Mesendoderm (in vitro differentiated cells): ENCODE results near the gene TTC12.

Experiments used
- DNase-seq: peaks from one replicate; pipeline ENCODE4 v3.0.0; 2013
- H2AK5ac ChIP-seq: 2 replicates; pipeline ENCODE4 v1.6.1; 2013; ENCODE audit warnings: low read length, inconsistent platforms
- H2BK120ac ChIP-seq: 2 replicates; pipeline ENCODE4 v1.6.1; 2013; ENCODE audit warnings: low read depth, mild to moderate bottlenecking, low read length, moderate library complexity, mixed read lengths
- H2BK15ac ChIP-seq: replicated peaks from 2 replicates; pipeline ENCODE4 v1.6.1; 2013; ENCODE audit warnings: low read depth, mild to moderate bottlenecking, moderate library complexity
- H2BK5ac ChIP-seq: 2 replicates; pipeline ENCODE4 v1.6.1; 2013; ENCODE audit warnings: low read length, inconsistent platforms
- H3K18ac ChIP-seq: 2 replicates; pipeline ENCODE4 v1.6.1; 2013; ENCODE audit warnings: mild to moderate bottlenecking, low read length, mixed read lengths
- H3K23ac ChIP-seq: one replicate; pipeline ENCODE4 v1.6.1; 2013; ENCODE audit warnings: low read length
- H3K27ac ChIP-seq: 2 replicates; pipeline ENCODE4 v1.5.1; 2013; ENCODE audit warnings: low read depth, mild to moderate bottlenecking, inconsistent platforms, low read length, moderate library complexity
- H3K27me3 ChIP-seq: 2 replicates; pipeline ENCODE4 v1.6.1; 2013; ENCODE audit warnings: low read length, control low read depth, mild to moderate bottlenecking, inconsistent platforms; ENCODE audit not compliant: insufficient read depth, poor library complexity
- H3K36me3 ChIP-seq: 2 replicates; pipeline ENCODE4 v1.6.1; 2013; ENCODE audit warnings: low read length, inconsistent platforms; ENCODE audit not compliant: control insufficient read depth, insufficient read depth
- H3K4ac ChIP-seq: one replicate; pipeline ENCODE4 v1.6.1; 2013; ENCODE audit warnings: low read depth, mild to moderate bottlenecking, low read length, moderate library complexity
- H3K4me1 ChIP-seq: 2 replicates; pipeline ENCODE4 v1.6.1; 2013; ENCODE audit warnings: low read depth, low read length, inconsistent platforms; ENCODE audit not compliant: control insufficient read depth
- H3K4me2 ChIP-seq: 2 replicates; pipeline ENCODE4 v1.6.1; 2013; ENCODE audit warnings: low read length
- H3K4me3 ChIP-seq: 2 replicates; pipeline ENCODE4 v1.5.1; 2013; ENCODE audit warnings: mild to moderate bottlenecking, low read length
- H3K56ac ChIP-seq: one replicate; pipeline ENCODE4 v1.6.1; 2013; ENCODE audit warnings: low read length
- H3K79me1 ChIP-seq: 2 replicates; pipeline ENCODE4 v1.6.1; 2013; ENCODE audit warnings: low read length, inconsistent platforms
- H3K79me2 ChIP-seq: 2 replicates; pipeline ENCODE4 v1.6.1; 2013; ENCODE audit warnings: mild to moderate bottlenecking, low read length; ENCODE audit not compliant: control insufficient read depth, insufficient read depth
- H3K9ac ChIP-seq: 2 replicates; pipeline ENCODE4 v1.6.1; 2013; ENCODE audit warnings: low read length, inconsistent platforms
- H4K5ac ChIP-seq: one replicate; pipeline ENCODE4 v1.6.1; 2013; ENCODE audit warnings: low read length
- H4K8ac ChIP-seq: one replicate; pipeline ENCODE4 v1.6.1; 2013; ENCODE audit warnings: low read depth, mild to moderate bottlenecking, control low read depth, low read length, moderate library complexity
- WGBS: extraction: QIAGEN DNeasy Blood & Tissue Kit; methylation state at CpG from one replicate; pipeline ENCODE4 v1.1.7; 2013; ENCODE audit warnings: low lambda C conversion rate, missing lambda C conversion rate; ENCODE audit not compliant: insufficient coverage; ENCODE audit errors: extremely low coverage; 5-methylcytosine and 5-hydroxymethylcytosine counted together

TTC12 gene

GRCh38 chr11:113408206-113408605 is 93.8 kb downstream of the TTC12 start:
- H3K79me1 ChIP-seq: no peaks in the 10 kb centered on the region
- H2BK5ac ChIP-seq: no peak overlapping the region
- H3K4me2 ChIP-seq: no peak overlapping the region
- WGBS: no CpG with 5 or more reads among the region's 9 CpGs
- H3K18ac ChIP-seq: no peak overlapping the region
- H3K27ac ChIP-seq: no peak overlapping the region
- no peak overlapping the region for H2BK15ac ChIP-seq
- H2BK120ac ChIP-seq: no peak overlapping the region
- H4K5ac ChIP-seq: no peak overlapping the region
- no peaks in the 10 kb centered on the region for H3K4me1 ChIP-seq
- H4K8ac ChIP-seq: no peak overlapping the region
- H3K27me3 ChIP-seq: no peaks in the 10 kb centered on the region
- no peak overlapping the region for H3K23ac ChIP-seq
- DNase-seq: no peak
- no peak overlapping the region for H3K4me3 ChIP-seq
- H3K4ac ChIP-seq: no peak overlapping the region
- no peaks in the 10 kb centered on the region for H3K79me2 ChIP-seq
- H3K56ac ChIP-seq: no peak overlapping the region
- H3K36me3 ChIP-seq: no peaks in the 10 kb centered on the region
- no peak overlapping the region for H2AK5ac ChIP-seq
- H3K9ac ChIP-seq: no peak overlapping the region

- no peak overlapping the region for H3K9ac ChIP-seq
- H3K27me3 ChIP-seq: no peaks in the 10 kb centered on the region
- no peak overlapping the region for H3K4ac ChIP-seq
- WGBS: no CpG with 5 or more reads among the region's 9 CpGs
- H2AK5ac ChIP-seq: no peak overlapping the region
- H3K4me1 ChIP-seq: no peaks in the 10 kb centered on the region
- DNase-seq: no peak
- H4K5ac ChIP-seq: no peak overlapping the region
- no peak overlapping the region for H4K8ac ChIP-seq
- no peak overlapping the region for H2BK5ac ChIP-seq
- no peak overlapping the region for H3K4me3 ChIP-seq
- H3K56ac ChIP-seq: no peak overlapping the region
- no peak overlapping the region for H2BK120ac ChIP-seq
- H2BK15ac ChIP-seq: no peak overlapping the region
- no peak overlapping the region for H3K23ac ChIP-seq
- no peak overlapping the region for H3K18ac ChIP-seq
- no peaks in the 10 kb centered on the region for H3K36me3 ChIP-seq
- no peaks in the 10 kb centered on the region for H3K79me2 ChIP-seq
- H3K4me2 ChIP-seq: no peak overlapping the region
- no peaks in the 10 kb centered on the region for H3K79me1 ChIP-seq
- H3K27ac ChIP-seq: no peak overlapping the region
These were observed 94.5 kb downstream of the TTC12 start for GRCh38 chr11:113408887-113409286.

DNA sequence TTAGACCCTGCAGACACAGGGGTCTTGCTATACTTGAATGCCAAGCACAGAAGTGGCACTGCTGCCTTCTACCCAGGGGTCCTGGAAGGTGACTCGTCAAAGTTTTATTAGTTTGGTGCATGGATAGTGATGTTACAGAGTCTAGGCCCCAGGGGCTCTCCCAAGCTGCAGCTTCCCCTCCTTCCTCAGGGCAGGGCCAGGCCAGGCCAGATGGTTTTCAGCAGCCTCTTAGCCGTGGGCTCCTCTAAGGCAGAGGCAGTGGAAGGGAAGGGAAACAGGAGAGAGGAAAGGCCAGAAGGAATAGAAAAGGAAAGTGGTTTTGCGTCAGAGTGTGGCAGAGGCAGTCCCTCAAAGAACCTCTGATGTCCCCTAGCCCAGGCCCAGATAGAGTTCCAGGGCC is 95.1 kb downstream of the TTC12 start:
- H2AK5ac ChIP-seq: no peak overlapping the region
- H3K79me1 ChIP-seq: no peaks in the 10 kb centered on the region
- no peak overlapping the region for H2BK15ac ChIP-seq
- no peaks in the 10 kb centered on the region for H3K4me1 ChIP-seq
- no peaks in the 10 kb centered on the region for H3K36me3 ChIP-seq
- no CpG with 5 or more reads among the region's 3 CpGs for WGBS
- H2BK120ac ChIP-seq: no peak overlapping the region
- H3K23ac ChIP-seq: no peak overlapping the region
- no peak overlapping the region for H4K5ac ChIP-seq
- no peak overlapping the region for H3K27ac ChIP-seq
- H3K4me3 ChIP-seq: no peak overlapping the region
- H3K9ac ChIP-seq: no peak overlapping the region
- DNase-seq: no peak
- H3K4me2 ChIP-seq: no peak overlapping the region
- H3K18ac ChIP-seq: no peak overlapping the region
- H3K56ac ChIP-seq: no peak overlapping the region
- no peak overlapping the region for H3K4ac ChIP-seq
- H3K27me3 ChIP-seq: no peaks in the 10 kb centered on the region
- H2BK5ac ChIP-seq: no peak overlapping the region
- H4K8ac ChIP-seq: no peak overlapping the region
- no peaks in the 10 kb centered on the region for H3K79me2 ChIP-seq

- H2BK5ac ChIP-seq: no peak overlapping the region
- H3K4me2 ChIP-seq: no peak overlapping the region
- H3K9ac ChIP-seq: no peak overlapping the region
- no peak overlapping the region for H3K23ac ChIP-seq
- H3K79me2 ChIP-seq: no peaks in the 10 kb centered on the region
- no peaks in the 10 kb centered on the region for H3K27me3 ChIP-seq
- H3K4me3 ChIP-seq: no peak overlapping the region
- H2BK15ac ChIP-seq: no peak overlapping the region
- H4K8ac ChIP-seq: no peak overlapping the region
- H3K56ac ChIP-seq: no peak overlapping the region
- DNase-seq: no peak
- H4K5ac ChIP-seq: no peak overlapping the region
- no CpG with 5 or more reads among the region's 21 CpGs for WGBS
- H3K36me3 ChIP-seq: no peaks in the 10 kb centered on the region
- H3K18ac ChIP-seq: no peak overlapping the region
- H3K4me1 ChIP-seq: no peaks in the 10 kb centered on the region
- H2BK120ac ChIP-seq: no peak overlapping the region
- H3K27ac ChIP-seq: no peak overlapping the region
- no peak overlapping the region for H3K4ac ChIP-seq
- H3K79me1 ChIP-seq: no peaks in the 10 kb centered on the region
- no peak overlapping the region for H2AK5ac ChIP-seq
These were observed 96.2 kb downstream of the TTC12 start for GRCh38 chr11:113410414-113411135.

DNA sequence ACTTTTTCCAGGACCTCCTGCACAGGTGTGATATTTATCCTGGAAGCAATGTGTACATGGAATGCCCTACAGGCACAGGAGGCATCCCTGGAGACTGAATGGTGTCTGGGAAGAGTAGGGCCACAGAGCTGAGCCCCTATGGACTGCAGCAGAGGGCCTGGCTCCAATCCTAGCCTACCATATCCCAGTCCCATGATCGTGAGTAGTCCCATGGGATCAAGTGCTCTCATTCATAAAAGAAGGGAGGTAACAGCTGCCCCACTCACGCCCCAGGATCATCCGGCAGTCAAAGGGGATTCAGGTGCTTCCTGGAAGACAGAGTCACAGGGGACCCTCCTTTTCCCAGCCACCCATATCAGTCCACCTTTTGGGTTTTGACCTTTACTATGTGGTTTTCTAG is 97.2 kb downstream of the TTC12 start:
- Histone ChIP-seq H3K27ac (no peak overlapping the region), H3K4me3 (no peak overlapping the region), H2BK120ac (no peak overlapping the region), H3K56ac (no peak overlapping the region), H2AK5ac (no peak overlapping the region), H3K79me2 (no peaks in the 10 kb centered on the region), H4K8ac (no peak overlapping the region), H3K4ac (no peak overlapping the region), H2BK15ac (no peak overlapping the region), H3K9ac (no peak overlapping the region), H2BK5ac (no peak overlapping the region), H3K4me1 (no peaks in the 10 kb centered on the region), H3K23ac (no peak overlapping the region), H3K27me3 (no peaks in the 10 kb centered on the region), H4K5ac (no peak overlapping the region), H3K79me1 (no peaks in the 10 kb centered on the region), H3K36me3 (no peaks in the 10 kb centered on the region), H3K18ac (no peak overlapping the region), H3K4me2 (no peak overlapping the region)
- WGBS: no CpG with 5 or more reads among the region's 3 CpGs
- DNase-seq: no peak

DNA sequence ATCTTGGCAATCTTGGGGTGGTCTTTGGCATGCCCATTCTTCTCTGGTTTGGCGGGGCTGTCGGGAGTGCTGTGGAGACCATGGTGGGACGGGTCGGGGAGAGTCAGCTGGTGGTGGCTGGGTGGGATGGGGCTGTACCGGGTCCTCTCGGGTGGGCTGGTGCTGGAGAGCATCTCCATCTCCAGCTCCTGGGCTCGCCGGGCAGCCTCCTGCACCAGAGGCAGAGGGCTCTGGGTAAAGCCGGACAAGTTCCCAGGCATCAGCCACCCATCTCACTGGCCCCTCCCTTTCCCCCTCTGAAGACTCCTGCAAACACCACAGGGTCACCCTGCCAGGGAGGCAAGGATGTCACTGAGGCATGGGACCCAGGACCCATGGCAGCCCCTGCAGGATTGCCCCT is 98.3 kb downstream of the TTC12 start:
- no CpG with 5 or more reads among the region's 9 CpGs for WGBS
- H3K4me3 ChIP-seq: no peak overlapping the region
- H2BK5ac ChIP-seq: no peak overlapping the region
- H3K4ac ChIP-seq: no peak overlapping the region
- no peaks in the 10 kb centered on the region for H3K79me1 ChIP-seq
- H3K36me3 ChIP-seq: no peaks in the 10 kb centered on the region
- H3K4me2 ChIP-seq: no peak overlapping the region
- no peak overlapping the region for H4K5ac ChIP-seq
- H3K23ac ChIP-seq: no peak overlapping the region
- H3K27me3 ChIP-seq: no peaks in the 10 kb centered on the region
- H2AK5ac ChIP-seq: no peak overlapping the region
- no peak overlapping the region for H3K9ac ChIP-seq
- no peak for DNase-seq
- no peak overlapping the region for H2BK120ac ChIP-seq
- H2BK15ac ChIP-seq: no peak overlapping the region
- H3K79me2 ChIP-seq: no peaks in the 10 kb centered on the region
- H4K8ac ChIP-seq: no peak overlapping the region
- no peaks in the 10 kb centered on the region for H3K4me1 ChIP-seq
- no peak overlapping the region for H3K56ac ChIP-seq
- no peak overlapping the region for H3K18ac ChIP-seq
- H3K27ac ChIP-seq: no peak overlapping the region
